Measurements from ENCODE around the gene ELAC1.
"Not testable (repeated sequence)": the region's sequence is repeated elsewhere in the genome, so short reads cannot be mapped to it uniquely, and the experiment has no call there.

ELAC1 gene

DNA sequence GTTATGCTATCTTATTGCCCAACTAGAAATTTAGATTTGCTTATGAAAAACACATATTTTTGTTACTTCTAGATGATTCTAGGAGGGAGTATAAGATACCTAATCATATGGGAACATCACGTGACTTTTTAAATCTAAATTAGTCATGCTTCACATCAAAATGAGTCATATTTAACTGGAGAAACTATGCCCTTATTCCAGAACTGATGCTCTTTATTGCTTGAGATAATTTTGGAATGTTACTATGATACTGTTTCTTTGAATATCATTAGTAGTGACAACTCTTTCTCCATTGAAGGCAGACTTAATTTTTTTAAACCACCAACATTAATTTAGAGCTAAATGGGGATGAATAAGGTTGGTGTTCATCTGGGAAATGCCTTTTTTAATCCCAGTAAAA is 19.9 kb upstream of the ELAC1 start:
- Histone ChIP-seq H3K4me1 (no peaks in the 10 kb centered on the region), H3K4me3 (no peak overlapping the region), H3K36me3 (replicated peaks) (no peaks in the 10 kb centered on the region), H3K9me3 (no peaks in the 10 kb centered on the region), H3K27me3 (ENCODE audit: low read depth) (no peaks in the 10 kb centered on the region)
- in situ Hi-C loops (cut with MboI; ENCODE audit: low sequenced_read_pairs), result no loop called here
- no peak for DNase-seq (ENCODE audit: low spot score in 2 of 2)

DNA sequence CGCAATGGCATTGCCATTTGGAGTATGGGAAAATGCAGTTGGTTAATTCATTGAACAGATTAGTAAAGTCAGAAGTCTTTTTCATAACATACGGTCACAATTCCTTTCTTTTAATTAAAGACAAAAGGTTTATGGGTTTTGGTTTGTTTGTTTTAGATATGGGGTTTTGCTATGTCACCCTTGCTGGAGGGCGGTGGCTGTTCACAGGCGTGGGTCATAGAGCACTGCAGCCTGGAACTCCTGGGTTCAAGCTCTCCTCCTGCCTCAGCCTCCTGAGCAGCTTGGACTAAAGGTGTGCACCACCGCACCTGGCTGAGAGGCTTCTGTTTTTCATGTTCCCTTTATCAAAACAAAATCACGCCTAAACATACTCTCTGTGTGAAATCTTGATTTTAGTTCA is 18.7 kb upstream of the ELAC1 start:
- no peak overlapping the region for H3K4me3 ChIP-seq
- no peaks in the 10 kb centered on the region for H3K36me3 ChIP-seq (replicated peaks)
- no peaks in the 10 kb centered on the region for H3K4me1 ChIP-seq
- DNase-seq (ENCODE audit: low spot score in 2 of 2), result no peak
- no peaks in the 10 kb centered on the region for H3K27me3 ChIP-seq (ENCODE audit: low read depth)
- in situ Hi-C loops (cut with MboI; ENCODE audit: low sequenced_read_pairs), result no loop called here
- no peaks in the 10 kb centered on the region for H3K9me3 ChIP-seq

DNA sequence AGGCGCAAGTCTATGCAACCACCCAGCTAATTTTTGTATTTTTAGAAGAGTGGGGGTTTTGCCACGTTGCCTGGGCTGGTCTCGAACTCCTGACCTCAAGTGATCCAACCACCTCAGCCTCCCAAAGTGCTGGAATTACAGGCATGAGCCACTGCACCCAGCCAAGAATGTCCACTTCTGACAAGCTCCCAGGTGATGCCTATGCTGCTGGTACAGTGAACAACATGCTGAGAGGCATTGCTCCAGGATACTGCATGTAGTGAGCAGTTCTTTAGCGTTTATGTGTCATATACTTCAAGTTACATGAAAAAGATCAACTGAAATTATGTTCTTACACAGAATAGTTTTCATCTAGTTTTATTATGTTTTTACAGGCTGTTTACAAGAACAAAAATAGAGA is 17.2 kb upstream of the ELAC1 start:
- Histone ChIP-seq H3K4me1 (no peaks in the 10 kb centered on the region), H3K9me3 (no peaks in the 10 kb centered on the region), H3K36me3 (replicated peaks) (no peaks in the 10 kb centered on the region), H3K27me3 (ENCODE audit: low read depth) (no peaks in the 10 kb centered on the region), H3K4me3 (no peak overlapping the region)
- in situ Hi-C loops (cut with MboI; ENCODE audit: low sequenced_read_pairs), result no loop called here
- DNase-seq (ENCODE audit: low spot score in 2 of 2), result no peak

DNA sequence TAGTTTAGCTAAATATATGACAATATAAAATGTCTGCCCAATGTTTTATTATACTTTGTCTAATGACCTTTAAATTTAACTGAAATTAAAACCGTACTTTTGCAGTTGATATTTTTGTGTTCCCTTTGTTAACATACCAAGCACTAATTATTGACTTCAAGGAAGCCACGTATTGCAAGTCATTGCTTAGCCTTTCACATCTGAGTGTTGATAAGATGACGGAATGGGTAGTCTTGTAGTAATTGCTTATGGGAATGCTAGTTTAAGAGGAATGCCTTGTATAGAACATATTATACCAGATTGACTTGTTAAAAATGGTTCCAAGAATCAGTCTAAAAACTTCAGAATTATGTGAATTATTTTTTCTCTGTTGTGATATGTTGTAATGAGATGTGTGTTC is 14.0 kb upstream of the ELAC1 start:
- Histone ChIP-seq H3K36me3 (replicated peaks) (no peaks in the 10 kb centered on the region), H3K9me3 (no peaks in the 10 kb centered on the region), H3K4me1 (no peaks in the 10 kb centered on the region), H3K27me3 (ENCODE audit: low read depth) (no peaks in the 10 kb centered on the region; the same call in 1 of the 2 replicates), H3K4me3 (no peak overlapping the region)
- in situ Hi-C loops (cut with MboI; ENCODE audit: low sequenced_read_pairs), result no loop called here
- no peak for DNase-seq (ENCODE audit: low spot score in 2 of 2)

DNA sequence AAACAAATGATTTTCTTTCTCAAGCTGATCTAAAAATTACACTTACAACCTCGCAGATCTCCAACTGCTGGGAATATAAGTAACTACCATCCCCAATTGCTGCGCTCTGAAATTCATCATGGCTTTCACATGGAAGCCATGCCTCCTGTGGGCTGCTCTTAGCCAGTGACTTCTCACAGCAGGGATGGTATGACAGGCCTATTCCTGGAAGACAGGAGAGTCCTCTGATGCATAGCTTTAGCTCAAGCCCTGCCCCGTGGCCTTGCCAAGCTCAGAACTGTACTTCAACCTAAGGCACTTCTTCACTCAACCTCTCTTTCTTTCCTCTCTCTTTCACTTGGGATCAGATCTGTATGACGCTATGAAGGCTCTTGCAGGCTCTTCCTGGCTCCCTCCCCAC is 12.6 kb upstream of the ELAC1 start:
- H3K36me3 ChIP-seq (replicated peaks), result no peaks in the 10 kb centered on the region
- H3K4me1 ChIP-seq, result no peaks in the 10 kb centered on the region
- H3K27me3 ChIP-seq (ENCODE audit: low read depth), result no peaks in the 10 kb centered on the region; the same call in 1 of the 2 replicates
- in situ Hi-C loops (cut with MboI; ENCODE audit: low sequenced_read_pairs), result no loop called here
- no peak overlapping the region for H3K4me3 ChIP-seq
- DNase-seq (ENCODE audit: low spot score in 2 of 2), result no peak
- no peaks in the 10 kb centered on the region for H3K9me3 ChIP-seq

DNA sequence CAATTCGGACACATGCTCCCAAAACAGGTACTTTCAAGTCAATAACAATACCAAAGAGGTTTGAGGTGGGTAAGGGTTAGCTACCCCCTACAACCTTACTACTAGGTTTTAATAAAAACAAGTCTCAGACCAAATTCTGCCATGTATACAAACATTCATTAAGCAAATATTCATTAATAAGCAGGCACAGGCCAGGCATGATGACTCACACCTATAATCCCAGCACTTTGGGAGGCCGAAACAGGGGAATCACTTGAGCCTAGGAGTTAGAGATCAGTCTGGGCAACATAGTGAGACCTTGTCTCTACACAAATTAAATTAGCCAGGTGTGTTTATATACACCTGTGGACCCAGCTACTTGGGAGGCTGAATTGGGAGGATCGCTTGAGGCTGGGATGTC is 11.7 kb upstream of the ELAC1 start:
- no peaks in the 10 kb centered on the region for H3K9me3 ChIP-seq
- no peaks in the 10 kb centered on the region for H3K36me3 ChIP-seq (replicated peaks)
- no peak overlapping the region for H3K4me3 ChIP-seq
- no peaks in the 10 kb centered on the region for H3K4me1 ChIP-seq
- in situ Hi-C loops (cut with MboI; ENCODE audit: low sequenced_read_pairs), result no loop called here
- H3K27me3 ChIP-seq (ENCODE audit: low read depth), result no peaks in the 10 kb centered on the region; the same call in 1 of the 2 replicates
- no peak for DNase-seq (ENCODE audit: low spot score in 2 of 2)

DNA sequence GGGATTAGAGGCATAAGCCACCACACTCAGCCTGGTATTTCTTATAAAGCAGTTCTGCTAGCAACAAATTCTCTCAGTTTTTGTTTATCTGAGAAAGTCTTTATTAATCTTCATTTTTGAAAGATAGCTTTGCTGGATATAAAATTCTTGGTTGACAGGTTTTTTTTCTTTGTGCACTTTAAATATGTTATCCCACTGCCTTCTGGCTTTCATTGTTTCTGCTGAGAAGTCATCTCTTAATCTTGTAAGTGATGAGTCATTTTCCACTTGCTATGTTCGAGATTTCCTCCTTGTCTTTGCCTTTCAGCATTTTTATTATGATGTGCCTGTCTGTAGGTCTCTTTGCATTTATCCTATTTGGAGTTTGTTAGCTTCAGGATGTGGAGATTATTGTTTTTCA is 5.9 kb upstream of the ELAC1 start:
- no peaks in the 10 kb centered on the region; the same call in 1 of the 2 replicates for H3K27me3 ChIP-seq (ENCODE audit: low read depth)
- H3K9me3 ChIP-seq, result peaks cover 4% of the 10 kb centered on the region
- no peak for DNase-seq (ENCODE audit: low spot score in 2 of 2)
- no peaks in the 10 kb centered on the region for H3K36me3 ChIP-seq (replicated peaks)
- no peaks in the 10 kb centered on the region for H3K4me1 ChIP-seq
- in situ Hi-C loops (cut with MboI; ENCODE audit: low sequenced_read_pairs), result no loop called here
- no peak overlapping the region for H3K4me3 ChIP-seq

DNA sequence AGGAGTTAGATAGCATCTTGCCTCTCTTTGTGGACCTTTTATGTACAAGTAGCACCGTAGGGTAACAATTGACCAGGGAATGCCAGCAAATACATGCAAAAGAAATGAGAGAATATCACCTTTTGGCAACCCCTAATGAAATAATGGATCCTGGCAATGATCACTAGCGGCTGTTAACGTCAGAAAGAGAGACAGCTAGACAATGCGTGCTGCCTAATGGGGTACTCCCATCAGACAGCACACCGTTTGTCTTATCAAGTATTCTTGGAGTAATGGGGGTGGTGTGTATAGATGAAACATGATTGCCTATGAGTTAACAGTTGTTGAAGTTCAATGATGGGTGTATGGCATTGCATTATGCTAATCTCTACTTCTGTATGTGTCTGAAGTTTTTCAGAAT is 1.6 kb downstream of the ELAC1 start:
- peaks cover 17% of the 10 kb centered on the region for H3K4me1 ChIP-seq
- H3K4me3 ChIP-seq, result peak overlapping the region; percentile 58; the same call in 1 of the 2 replicates
- peak in 1 of 2 experiments; percentile 16 for DNase-seq (ENCODE audit: low spot score in 2 of 2)
- no peaks in the 10 kb centered on the region for H3K36me3 ChIP-seq (replicated peaks)
- H3K9me3 ChIP-seq, result no peaks in the 10 kb centered on the region
- no peaks in the 10 kb centered on the region for H3K27me3 ChIP-seq (ENCODE audit: low read depth)
- in situ Hi-C loops (cut with MboI; ENCODE audit: low sequenced_read_pairs), result no loop called here

DNA sequence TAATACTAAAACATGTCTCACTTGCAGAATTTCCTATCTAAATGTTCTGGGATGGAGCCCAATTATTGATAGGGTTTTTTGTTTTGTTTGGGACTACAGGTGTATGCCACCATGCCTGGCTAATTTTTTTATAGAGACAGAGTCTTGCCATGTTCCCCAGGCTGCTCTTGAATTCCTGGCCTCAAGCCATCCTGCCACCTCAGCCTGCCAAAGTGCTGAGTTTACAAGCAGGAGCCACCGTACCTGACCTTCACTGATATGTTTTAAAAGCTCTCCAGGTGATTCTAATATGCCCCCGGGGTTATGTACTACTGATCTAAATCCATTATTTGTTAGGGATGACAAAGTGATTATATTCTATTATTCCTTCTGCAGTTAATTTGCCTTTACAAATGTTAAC is 2.2 kb downstream of the ELAC1 start:
- Histone ChIP-seq H3K4me3 (no peak overlapping the region), H3K4me1 (peaks cover 17% of the 10 kb centered on the region), H3K36me3 (replicated peaks) (no peaks in the 10 kb centered on the region), H3K27me3 (ENCODE audit: low read depth) (no peaks in the 10 kb centered on the region), H3K9me3 (no peaks in the 10 kb centered on the region)
- in situ Hi-C loops (cut with MboI; ENCODE audit: low sequenced_read_pairs), result no loop called here
- DNase-seq (ENCODE audit: low spot score in 2 of 2), result no peak

DNA sequence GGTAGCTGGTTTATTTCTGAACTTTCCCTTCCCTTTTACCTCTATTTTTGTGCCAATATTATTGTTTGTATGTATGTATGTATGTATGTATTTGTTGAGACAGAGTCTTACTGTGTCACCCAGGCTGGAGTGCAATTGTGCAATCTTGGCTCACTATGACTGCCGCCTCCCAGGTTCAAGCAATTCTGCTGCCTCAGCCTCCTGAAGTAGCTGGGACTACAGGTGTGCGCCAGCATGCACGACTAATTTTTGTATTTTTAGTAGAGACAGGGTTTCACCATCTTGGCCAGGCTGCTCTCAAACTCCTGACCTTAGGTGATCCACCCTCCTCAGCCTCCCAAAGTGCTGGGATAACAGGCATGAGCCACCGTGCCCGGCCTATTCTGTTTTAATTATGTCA is 4.6 kb downstream of the ELAC1 start:
- Histone ChIP-seq H3K4me1 (peaks cover 15% of the 10 kb centered on the region), H3K36me3 (replicated peaks) (peaks cover 22% of the 10 kb centered on the region)
- H3K27me3 ChIP-seq (ENCODE audit: low read depth); H3K9me3 ChIP-seq; H3K4me3 ChIP-seq; in situ Hi-C loops (cut with MboI; ENCODE audit: low sequenced_read_pairs); DNase-seq (ENCODE audit: low spot score in 2 of 2): not testable (repeated sequence)

DNA sequence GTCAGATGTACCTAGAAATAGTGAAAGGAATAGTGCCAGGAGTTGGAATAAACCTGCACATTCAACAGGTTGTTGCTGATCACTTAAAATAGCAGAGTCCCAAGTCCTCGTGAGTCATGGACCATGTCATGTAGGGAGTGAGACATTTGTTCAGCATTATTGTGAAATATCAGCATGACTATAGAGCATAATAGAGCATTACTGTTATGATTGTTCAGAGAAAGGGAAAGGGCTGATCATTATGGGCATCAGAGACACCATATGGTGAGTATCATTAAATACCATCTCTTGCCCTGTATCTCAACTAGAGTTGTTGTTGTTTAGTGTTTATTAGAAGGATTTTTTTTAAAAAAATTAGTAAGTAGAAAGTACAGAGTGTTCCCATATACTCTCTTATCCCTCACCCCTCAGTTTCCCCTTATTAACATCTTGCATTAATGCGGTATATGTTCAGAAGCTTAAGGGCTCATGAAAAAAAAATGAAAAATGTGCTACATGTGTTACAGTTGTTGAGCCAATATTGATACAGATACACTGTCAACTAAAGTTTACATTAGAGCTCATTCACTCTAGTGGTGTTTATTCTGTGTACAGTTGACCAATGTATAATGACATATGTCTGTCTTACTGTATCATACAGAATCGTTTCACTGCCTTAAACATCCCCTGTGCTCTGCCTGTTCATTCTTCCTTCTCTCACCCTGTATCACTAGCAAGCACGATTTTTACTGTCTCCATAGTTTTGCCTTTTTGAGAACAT is 5.7 kb downstream of the ELAC1 start:
- no peak for DNase-seq (ENCODE audit: low spot score in 2 of 2)
- H3K4me3 ChIP-seq, result no peak overlapping the region
- H3K36me3 ChIP-seq (replicated peaks), result peaks cover 25% of the 10 kb centered on the region
- in situ Hi-C loops (cut with MboI; ENCODE audit: low sequenced_read_pairs), result no loop called here
- H3K9me3 ChIP-seq, result peaks cover 8% of the 10 kb centered on the region
- peaks cover 13% of the 10 kb centered on the region for H3K4me1 ChIP-seq
- H3K27me3 ChIP-seq (ENCODE audit: low read depth), result no peaks in the 10 kb centered on the region

DNA sequence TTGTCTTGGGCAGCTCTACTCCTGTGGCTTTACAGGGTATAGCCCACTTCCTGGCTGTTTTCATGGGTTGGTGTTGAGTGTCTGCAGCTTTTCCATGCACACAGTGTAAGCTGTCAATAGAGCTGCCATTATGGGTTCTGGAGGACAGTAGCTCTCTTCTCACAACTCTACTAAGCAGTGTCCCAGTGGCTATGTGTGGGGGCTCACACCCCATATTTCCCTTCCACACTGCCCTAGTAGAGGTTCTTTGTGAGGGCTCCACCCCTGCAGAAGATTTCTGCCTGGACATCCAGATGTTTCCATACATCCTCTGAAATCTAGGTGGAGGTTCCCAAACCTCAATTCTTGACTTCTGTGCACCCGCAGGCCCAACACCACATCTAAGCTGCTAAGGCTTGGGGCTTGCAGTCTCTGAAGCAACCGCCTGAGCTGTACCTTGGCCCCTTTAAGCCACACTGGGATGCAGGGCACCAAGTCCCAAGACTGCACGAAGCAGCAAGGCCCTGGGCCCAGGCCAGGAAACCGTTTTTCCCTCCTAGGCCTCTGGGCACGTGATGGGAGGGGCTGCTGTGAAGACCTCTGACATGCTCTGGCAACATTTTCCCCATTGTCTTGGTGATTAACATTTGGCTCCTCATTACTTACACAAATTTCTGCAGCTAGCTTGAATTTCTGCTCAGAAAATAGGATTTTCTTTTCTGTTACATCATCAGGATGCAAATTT is 9.4 kb downstream of the ELAC1 start:
- Histone ChIP-seq H3K4me1 (no peaks in the 10 kb centered on the region), H3K27me3 (ENCODE audit: low read depth) (no peaks in the 10 kb centered on the region), H3K36me3 (replicated peaks) (peaks cover 31% of the 10 kb centered on the region), H3K9me3 (peaks cover 8% of the 10 kb centered on the region), H3K4me3 (no peak overlapping the region)
- in situ Hi-C loops (cut with MboI; ENCODE audit: low sequenced_read_pairs), result no loop called here
- no peak for DNase-seq (ENCODE audit: low spot score in 2 of 2)

DNA sequence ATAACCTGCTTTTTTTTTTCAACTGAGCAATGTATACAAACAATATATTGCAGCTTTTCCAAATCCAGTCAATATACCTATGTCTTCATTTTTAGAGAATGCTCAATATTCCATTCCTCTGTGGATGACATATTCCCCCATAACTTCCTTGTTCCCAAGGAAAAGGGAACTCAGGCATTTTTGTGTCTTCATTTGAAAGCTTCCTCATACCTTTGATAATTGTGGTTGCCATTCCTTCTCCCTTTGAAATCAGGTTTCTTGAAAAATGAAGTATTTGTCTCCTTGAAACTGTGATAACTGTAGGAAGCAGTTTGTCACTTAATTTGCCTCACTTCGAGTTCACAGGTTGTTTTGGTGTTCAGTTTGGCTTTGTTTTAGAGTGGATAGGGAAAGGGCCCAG is 13.5 kb downstream of the ELAC1 start:
- Histone ChIP-seq H3K4me1 (no peaks in the 10 kb centered on the region), H3K36me3 (replicated peaks) (peaks cover 18% of the 10 kb centered on the region), H3K4me3 (no peak overlapping the region), H3K9me3 (peaks cover 8% of the 10 kb centered on the region), H3K27me3 (ENCODE audit: low read depth) (no peaks in the 10 kb centered on the region)
- no peak for DNase-seq (ENCODE audit: low spot score in 2 of 2)
- in situ Hi-C loops (cut with MboI; ENCODE audit: low sequenced_read_pairs), result no loop called here

DNA sequence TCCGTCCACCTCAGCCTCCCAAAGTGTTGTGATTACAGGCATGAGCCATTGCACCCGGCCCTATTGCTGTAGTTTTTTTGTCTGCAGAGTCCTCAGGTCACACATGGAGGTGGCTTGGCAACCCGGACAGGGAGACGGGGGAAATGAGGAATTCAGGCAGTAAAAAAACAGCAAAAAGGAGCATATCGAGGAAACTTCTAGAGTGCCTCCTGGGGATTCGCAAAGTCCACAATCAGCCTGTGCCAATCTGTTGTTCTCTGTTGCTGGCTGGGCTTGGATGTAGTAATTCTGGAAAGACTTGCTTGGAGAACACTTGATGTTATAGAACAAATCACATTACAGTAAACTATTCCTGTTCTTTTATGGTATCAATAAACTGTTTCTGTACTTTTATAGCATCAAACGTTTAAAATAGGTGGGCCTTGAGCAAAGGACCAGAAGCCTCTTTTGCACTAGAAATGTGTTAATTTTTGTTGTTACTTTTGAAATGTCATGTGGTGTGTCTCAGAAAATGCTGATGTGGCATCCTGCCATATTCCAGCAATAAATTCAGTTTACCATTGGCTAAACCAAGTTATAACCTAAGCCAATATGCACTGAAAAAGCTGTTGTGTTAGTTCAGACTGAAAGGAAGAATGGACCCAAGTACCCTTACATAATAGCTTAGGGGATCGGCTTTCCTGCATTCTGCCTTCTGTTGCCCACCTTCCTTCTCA is 14.4 kb downstream of the ELAC1 start:
- peaks cover 1% of the 10 kb centered on the region for H3K9me3 ChIP-seq
- no peak overlapping the region for H3K4me3 ChIP-seq
- no peaks in the 10 kb centered on the region for H3K4me1 ChIP-seq
- H3K36me3 ChIP-seq (replicated peaks), result peaks cover 10% of the 10 kb centered on the region
- no peak for DNase-seq (ENCODE audit: low spot score in 2 of 2)
- no peaks in the 10 kb centered on the region for H3K27me3 ChIP-seq (ENCODE audit: low read depth)
- in situ Hi-C loops (cut with MboI; ENCODE audit: low sequenced_read_pairs), result no loop called here
